ENCODE data around the gene PCDHB9.
A peak's percentile ranks its signal among the peaks of the same experiment; 100 is the strongest.
"Not testable (repeated sequence)": the region's sequence is repeated elsewhere in the genome, so short reads cannot be mapped to it uniquely, and the experiment has no call there.

The PCDHB9 gene

GRCh38 chr5:141210849-141211248, 23.9 kb downstream of the PCDHB9 start:
- H3K4me1 Mint-ChIP-seq, H3K4me3 Mint-ChIP-seq, H3K27ac Mint-ChIP-seq, H3K9me3 Mint-ChIP-seq, H3K36me3 Mint-ChIP-seq: not testable (repeated sequence)
- peaks cover 56% of the 10 kb centered on the region for H3K27me3 Mint-ChIP-seq

GRCh38 chr5:141213656-141214339, 26.8 kb downstream of the PCDHB9 start, which contains the start of gene PCDHB13:
Gene PCDHB13, plus strand, starts transcription at chr5:141213919. Its CDS starts 205 bp downstream, at chr5:141214124.
- H3K27ac Mint-ChIP-seq, H3K9me3 Mint-ChIP-seq, H3K4me3 Mint-ChIP-seq, H3K4me1 Mint-ChIP-seq: not testable (repeated sequence)
- Mint-ChIP-seq H3K36me3 (peaks cover 10% of the 10 kb centered on the region), H3K27me3 (peaks cover 47% of the 10 kb centered on the region)

- H3K4me1 Mint-ChIP-seq, H3K4me3 Mint-ChIP-seq, H3K27ac Mint-ChIP-seq: not testable (repeated sequence)
- H3K36me3 Mint-ChIP-seq = peaks cover 12% of the 10 kb centered on the region
- H3K27me3 Mint-ChIP-seq = peaks cover 49% of the 10 kb centered on the region
- H3K9me3 Mint-ChIP-seq = peaks cover 16% of the 10 kb centered on the region
Measured at GRCh38 chr5:141214583-141214982, 27.6 kb downstream of the PCDHB9 start.

- not testable (repeated sequence) for H3K27ac Mint-ChIP-seq, H3K4me1 Mint-ChIP-seq, H3K4me3 Mint-ChIP-seq
- Mint-ChIP-seq H3K36me3 (peaks cover 15% of the 10 kb centered on the region), H3K9me3 (peaks cover 25% of the 10 kb centered on the region), H3K27me3 (peaks cover 53% of the 10 kb centered on the region)
Measured at GRCh38 chr5:141215504-141215903, 28.5 kb downstream of the PCDHB9 start.

- Mint-ChIP-seq H3K9me3 (peaks cover 30% of the 10 kb centered on the region), H3K36me3 (peaks cover 15% of the 10 kb centered on the region), H3K27me3 (peaks cover 54% of the 10 kb centered on the region)
- not testable (repeated sequence) for H3K4me3 Mint-ChIP-seq, H3K4me1 Mint-ChIP-seq, H3K27ac Mint-ChIP-seq
Measured at GRCh38 chr5:141216035-141216434, 29.1 kb downstream of the PCDHB9 start.

- Mint-ChIP-seq H3K4me1 (no peaks in the 10 kb centered on the region), H3K4me3 (peak within 1 kb of the TSS; percentile 40), H3K27ac (no peak within 1 kb of the TSS), H3K9me3 (peaks cover 25% of the 10 kb centered on the region), H3K27me3 (peaks cover 65% of the 10 kb centered on the region), H3K36me3 (peaks cover 10% of the 10 kb centered on the region)
Measured at GRCh38 chr5:141223112-141223783, 36.3 kb downstream of the PCDHB9 start, which contains the start of gene PCDHB14. Gene PCDHB14, plus strand, starts transcription at chr5:141223343. Its CDS starts 163 bp downstream, at chr5:141223506.

- H3K4me3 Mint-ChIP-seq, H3K4me1 Mint-ChIP-seq, H3K27ac Mint-ChIP-seq, H3K36me3 Mint-ChIP-seq: not testable (repeated sequence)
- H3K27me3 Mint-ChIP-seq = peaks cover 56% of the 10 kb centered on the region
- peaks cover 20% of the 10 kb centered on the region for H3K9me3 Mint-ChIP-seq
Measured at GRCh38 chr5:141224844-141225243, 37.9 kb downstream of the PCDHB9 start.

- H3K4me1 Mint-ChIP-seq, H3K4me3 Mint-ChIP-seq, H3K36me3 Mint-ChIP-seq, H3K27ac Mint-ChIP-seq: not testable (repeated sequence)
- H3K9me3 Mint-ChIP-seq = peaks cover 14% of the 10 kb centered on the region
- H3K27me3 Mint-ChIP-seq = peaks cover 50% of the 10 kb centered on the region
Measured at GRCh38 chr5:141225421-141225820, 38.5 kb downstream of the PCDHB9 start.

- Mint-ChIP-seq H3K4me1 (no peaks in the 10 kb centered on the region), H3K4me3 (no peak overlapping the region), H3K27ac (no peak overlapping the region), H3K9me3 (peaks cover 39% of the 10 kb centered on the region), H3K36me3 (peaks cover 7% of the 10 kb centered on the region), H3K27me3 (peaks cover 31% of the 10 kb centered on the region)
Measured at GRCh38 chr5:141234109-141234667, 47.2 kb downstream of the PCDHB9 start.

GRCh38 chr5:141235922-141236321, 49.0 kb downstream of the PCDHB9 start:
- H3K4me3 Mint-ChIP-seq, H3K4me1 Mint-ChIP-seq, H3K27ac Mint-ChIP-seq: not testable (repeated sequence)
- Mint-ChIP-seq H3K9me3 (peaks cover 50% of the 10 kb centered on the region), H3K36me3 (peaks cover 12% of the 10 kb centered on the region), H3K27me3 (peaks cover 45% of the 10 kb centered on the region)

- Mint-ChIP-seq H3K27ac (no peak overlapping the region), H3K36me3 (peaks cover 12% of the 10 kb centered on the region), H3K9me3 (peaks cover 43% of the 10 kb centered on the region), H3K4me3 (peak overlapping the region; percentile 61), H3K4me1 (no peaks in the 10 kb centered on the region), H3K27me3 (peaks cover 47% of the 10 kb centered on the region)
Measured at GRCh38 chr5:141236516-141237313, 49.8 kb downstream of the PCDHB9 start.

All from activated naive CD4-positive, alpha-beta T cell treated with anti-CD3 and anti-CD28 coated beads, Interleukin-2, amount 50 U/mL, for 24 hours (primary cell).